ENCODE data around the gene EP300.
"Not testable (repeated sequence)": the region's sequence is repeated elsewhere in the genome, so short reads cannot be mapped to it uniquely, and the experiment has no call there.

Gene EP300

DNA sequence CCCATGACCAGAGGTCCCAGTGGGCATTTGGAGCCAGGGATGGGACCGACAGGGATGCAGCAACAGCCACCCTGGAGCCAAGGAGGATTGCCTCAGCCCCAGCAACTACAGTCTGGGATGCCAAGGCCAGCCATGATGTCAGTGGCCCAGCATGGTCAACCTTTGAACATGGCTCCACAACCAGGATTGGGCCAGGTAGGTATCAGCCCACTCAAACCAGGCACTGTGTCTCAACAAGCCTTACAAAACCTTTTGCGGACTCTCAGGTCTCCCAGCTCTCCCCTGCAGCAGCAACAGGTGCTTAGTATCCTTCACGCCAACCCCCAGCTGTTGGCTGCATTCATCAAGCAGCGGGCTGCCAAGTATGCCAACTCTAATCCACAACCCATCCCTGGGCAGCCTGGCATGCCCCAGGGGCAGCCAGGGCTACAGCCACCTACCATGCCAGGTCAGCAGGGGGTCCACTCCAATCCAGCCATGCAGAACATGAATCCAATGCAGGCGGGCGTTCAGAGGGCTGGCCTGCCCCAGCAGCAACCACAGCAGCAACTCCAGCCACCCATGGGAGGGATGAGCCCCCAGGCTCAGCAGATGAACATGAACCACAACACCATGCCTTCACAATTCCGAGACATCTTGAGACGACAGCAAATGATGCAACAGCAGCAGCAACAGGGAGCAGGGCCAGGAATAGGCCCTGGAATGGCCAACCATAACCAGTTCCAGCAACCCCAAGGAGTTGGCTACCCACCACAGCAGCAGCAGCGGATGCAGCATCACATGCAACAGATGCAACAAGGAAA lies 85.4 kb downstream of the EP300 start:
- TF ChIP-seq CTCF (IDR thresholded peaks at IDR 0.05; ENCODE audit: extremely low read depth, insufficient read depth, missing control alignments) = no peak
- in situ Hi-C loops (cut with MboI; ENCODE audit: low pct_unique_long_range_greater_than_20kb, low sequenced_read_pairs, unreplicated experiment) = no loop called here
- DNase-seq (ENCODE audit: low spot score) = no peak

DNA sequence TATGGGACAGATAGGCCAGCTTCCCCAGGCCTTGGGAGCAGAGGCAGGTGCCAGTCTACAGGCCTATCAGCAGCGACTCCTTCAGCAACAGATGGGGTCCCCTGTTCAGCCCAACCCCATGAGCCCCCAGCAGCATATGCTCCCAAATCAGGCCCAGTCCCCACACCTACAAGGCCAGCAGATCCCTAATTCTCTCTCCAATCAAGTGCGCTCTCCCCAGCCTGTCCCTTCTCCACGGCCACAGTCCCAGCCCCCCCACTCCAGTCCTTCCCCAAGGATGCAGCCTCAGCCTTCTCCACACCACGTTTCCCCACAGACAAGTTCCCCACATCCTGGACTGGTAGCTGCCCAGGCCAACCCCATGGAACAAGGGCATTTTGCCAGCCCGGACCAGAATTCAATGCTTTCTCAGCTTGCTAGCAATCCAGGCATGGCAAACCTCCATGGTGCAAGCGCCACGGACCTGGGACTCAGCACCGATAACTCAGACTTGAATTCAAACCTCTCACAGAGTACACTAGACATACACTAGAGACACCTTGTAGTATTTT lies 86.1 kb downstream of the EP300 start:
- no peak for TF ChIP-seq CTCF (IDR thresholded peaks at IDR 0.05; ENCODE audit: extremely low read depth, insufficient read depth, missing control alignments)
- in situ Hi-C loops (cut with MboI; ENCODE audit: low pct_unique_long_range_greater_than_20kb, low sequenced_read_pairs, unreplicated experiment) = no loop called here
- DNase-seq (ENCODE audit: low spot score) = no peak

DNA sequence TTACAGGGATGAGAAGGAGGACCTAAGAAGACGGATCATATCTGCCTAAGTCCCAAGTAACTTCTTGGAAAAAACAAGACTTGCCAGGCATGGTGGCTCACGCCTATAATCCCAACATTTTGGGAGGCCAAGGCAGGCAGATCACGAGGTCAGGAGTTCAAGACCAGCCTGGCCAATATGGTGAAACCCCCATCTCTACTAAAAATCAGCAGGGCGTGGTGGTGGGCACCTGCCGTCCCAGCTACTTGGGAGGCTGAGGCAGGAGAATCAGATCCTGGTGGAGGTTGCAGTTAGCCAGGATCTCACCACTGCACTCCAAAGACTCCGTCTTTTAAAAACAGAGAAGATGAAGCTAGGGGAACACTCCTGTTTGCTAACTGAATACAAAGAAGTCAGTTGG lies 88.0 kb downstream of the EP300 start:
- DNase-seq (ENCODE audit: low spot score); in situ Hi-C loops (cut with MboI; ENCODE audit: low pct_unique_long_range_greater_than_20kb, low sequenced_read_pairs, unreplicated experiment): not testable (repeated sequence)

DNA sequence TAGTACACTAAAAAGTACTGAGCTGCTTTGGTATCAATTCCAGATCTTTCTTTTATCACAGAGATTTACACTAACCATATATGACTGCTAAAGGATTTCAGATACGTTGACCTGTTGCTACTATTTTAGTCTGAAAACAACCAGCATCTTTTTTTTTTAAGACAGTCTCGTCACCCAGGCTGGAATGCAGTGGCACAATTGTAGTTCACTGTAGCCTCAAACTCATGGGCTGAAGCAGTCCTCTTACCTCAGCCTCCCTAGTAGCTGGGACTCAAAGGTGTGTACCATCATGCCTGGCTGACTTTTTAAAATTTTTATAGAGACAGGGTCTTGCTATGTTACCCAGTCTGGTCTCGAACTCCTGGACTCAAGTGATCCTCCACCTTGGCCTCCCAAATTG lies 88.5 kb downstream of the EP300 start:
- no peak for DNase-seq (ENCODE audit: low spot score)
- TF ChIP-seq CTCF (IDR thresholded peaks at IDR 0.05; ENCODE audit: extremely low read depth, insufficient read depth, missing control alignments) = no peak
- in situ Hi-C loops (cut with MboI; ENCODE audit: low pct_unique_long_range_greater_than_20kb, low sequenced_read_pairs, unreplicated experiment) = no loop called here

- in situ Hi-C loops (cut with MboI; ENCODE audit: low pct_unique_long_range_greater_than_20kb, low sequenced_read_pairs, unreplicated experiment) = no loop called here
- no peak for TF ChIP-seq CTCF (IDR thresholded peaks at IDR 0.05; ENCODE audit: extremely low read depth, insufficient read depth, missing control alignments)
- no peak for DNase-seq (ENCODE audit: low spot score)
Measured at GRCh38 chr22:41181349-41182241, 89.2 kb downstream of the EP300 start.

DNA sequence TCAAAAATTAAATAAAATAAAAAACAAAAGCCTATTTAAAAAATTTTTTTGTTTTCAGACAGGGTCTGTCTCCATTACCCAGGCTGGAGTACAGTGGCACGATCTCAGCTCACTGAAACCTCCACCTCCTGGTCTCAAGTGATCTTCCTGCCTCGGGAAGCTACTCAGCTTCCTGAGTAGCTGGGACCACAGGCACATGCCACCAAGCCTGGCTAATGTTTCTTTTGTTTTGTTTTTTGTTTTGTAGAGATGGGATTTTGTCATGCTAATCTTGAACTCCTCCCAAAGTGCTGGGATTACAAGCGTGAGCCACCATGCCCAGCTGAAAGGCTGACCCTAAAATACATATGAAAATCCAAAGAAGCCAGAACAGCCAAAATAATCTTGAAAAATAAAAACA lies 92.3 kb downstream of the EP300 start:
- no peak for TF ChIP-seq CTCF (IDR thresholded peaks at IDR 0.05; ENCODE audit: extremely low read depth, insufficient read depth, missing control alignments)
- in situ Hi-C loops (cut with MboI; ENCODE audit: low pct_unique_long_range_greater_than_20kb, low sequenced_read_pairs, unreplicated experiment) = no loop called here
- DNase-seq (ENCODE audit: low spot score) = no peak

GRCh38 chr22:41191467-41191866 lies 99.1 kb downstream of the EP300 start:
- in situ Hi-C loops (cut with MboI; ENCODE audit: low pct_unique_long_range_greater_than_20kb, low sequenced_read_pairs, unreplicated experiment) = no loop called here
- DNase-seq (ENCODE audit: low spot score) = no peak
- no peak for TF ChIP-seq CTCF (IDR thresholded peaks at IDR 0.05; ENCODE audit: extremely low read depth, insufficient read depth, missing control alignments)
